Sigmoid colon (tissue), 4 donors: ENCODE results near the gene KLHDC9.

ENCODE experiments used
- CTCF ChIP-seq, 4 experiments: fragments of 450-650 bp in 3 of 4; fragments of 200-600 bp in 1 of 4; IDR thresholded peaks; one replicate each; pipeline ENCODE4 v1.5.1; 2016 to 2019; ENCODE audit warnings: antibody characterized with exemption in 4 of 4, mild to moderate bottlenecking in 3 of 4, moderate library complexity in 2 of 4
- EP300 ChIP-seq, 4 donors: sonication (generic); formaldehyde crosslinking; IDR thresholded peaks; one replicate each; pipeline ENCODE4 v1.6.1; 2017; ENCODE audit warnings: antibody characterized with exemption in 4 of 4
- POLR2A ChIP-seq, 2 donors: fragments of 450-650 bp; IDR thresholded peaks; one replicate each; pipeline ENCODE4 v1.6.1; 2016; ENCODE audit warnings: antibody characterized with exemption in 2 of 2, mild to moderate bottlenecking in 2 of 2, moderate library complexity in 2 of 2
- POLR2AphosphoS5 ChIP-seq, 4 donors: sonication (generic); formaldehyde crosslinking; IDR thresholded peaks; one replicate each; pipeline ENCODE4 v1.6.1; 2017; ENCODE audit warnings: antibody characterized with exemption in 4 of 4

- TF ChIP-seq CTCF (IDR thresholded peaks at IDR 0.05) = no peak
- no peak for TF ChIP-seq EP300 (IDR thresholded peaks at IDR 0.05)
- no peak for TF ChIP-seq POLR2A (IDR thresholded peaks at IDR 0.05)
- no peak for TF ChIP-seq POLR2AphosphoS5 (IDR thresholded peaks at IDR 0.05)
Observed at GRCh38 chr1:161140755-161141400, 42.7 kb downstream of the KLHDC9 start.
